Smooth muscle cell (in vitro differentiated cells): ENCODE data around the gene STYK1. TPM values are rescaled to one million over a fixed set of nuclear protein-coding genes. Genes with fewer than 3 reads are reported as not detected.

Experiments
- DNase-seq: peaks from one replicate; lab custom pipeline; 2025; ENCODE audit not compliant: unreplicated experiment; lab: John Stamatoyannopoulos, UW
- H2AFZ ChIP-seq: fragments of 200-600 bp; sonication (generic); 2 replicates; pipeline ENCODE4 v1.6.0; 2016; ENCODE audit warnings: antibody characterized with exemption, low read depth, mild to moderate bottlenecking
- H3F3A ChIP-seq: fragments of 200-600 bp; sonication (generic); 2 replicates; pipeline ENCODE4 v1.6.0; 2017; ENCODE audit warnings: antibody characterized with exemption, low read depth
- H3K27ac ChIP-seq: fragments of 200-600 bp; sonication (generic); 2 replicates; pipeline ENCODE4 v1.5.1; 2016; ENCODE audit warnings: low read depth, mild to moderate bottlenecking
- H3K27me3 ChIP-seq: fragments of 200-600 bp; sonication (generic); 2 replicates; pipeline ENCODE4 v1.6.1; 2016; ENCODE audit warnings: low read depth, mild to moderate bottlenecking
- H3K36me3 ChIP-seq: fragments of 200-600 bp; sonication (generic); 2 replicates; pipeline ENCODE4 v1.5.1; 2016; ENCODE audit warnings: low read depth
- H3K4me1 ChIP-seq: fragments of 200-600 bp; sonication (generic); 2 replicates; pipeline ENCODE4 v1.5.1; 2016; ENCODE audit warnings: low read depth
- H3K4me2 ChIP-seq: fragments of 200-600 bp; sonication (generic); 2 replicates; pipeline ENCODE4 v1.6.0; 2016; ENCODE audit warnings: mild to moderate bottlenecking
- H3K4me3 ChIP-seq: fragments of 200-600 bp; sonication (generic); 2 replicates; pipeline ENCODE4 v1.5.1; 2016; ENCODE audit warnings: mild to moderate bottlenecking
- H3K79me2 ChIP-seq: fragments of 200-600 bp; sonication (generic); 2 replicates; pipeline ENCODE4 v1.6.0; 2016; ENCODE audit warnings: low read depth, mild to moderate bottlenecking
- H3K9ac ChIP-seq: fragments of 200-600 bp; sonication (generic); 2 replicates; pipeline ENCODE4 v1.6.0; 2016; ENCODE audit warnings: low read depth
- H3K9me3 ChIP-seq: fragments of 200-600 bp; sonication (generic); replicated peaks from 2 replicates; pipeline ENCODE4 v1.5.1; 2016; ENCODE audit warnings: low read depth
- H4K20me1 ChIP-seq: fragments of 200-600 bp; sonication (generic); 2 replicates; pipeline ENCODE4 v1.6.0; 2016; ENCODE audit warnings: low read depth
- CTCF ChIP-seq: fragments of 200-600 bp; sonication (generic); IDR thresholded peaks from 2 replicates; pipeline ENCODE4 v1.5.1; 2017; ENCODE audit warnings: borderline replicate concordance, mild to moderate bottlenecking, antibody characterized with exemption; ENCODE audit not compliant: insufficient read depth, poor library complexity, severe bottlenecking
- WGBS: methylation state at CpG from one replicate; pipeline ENCODE4 v1.1.7; 2016; ENCODE audit warnings: low lambda C conversion rate; 5-methylcytosine and 5-hydroxymethylcytosine counted together
- polyA plus RNA-seq: library from polyadenylated mRNA; unstranded; fragments of >200 nt; fragmentation: Nextera tagmentation; extraction: Ambion mirVana; gene quantifications from 2 replicates; pipeline ENCODE4 v1.2.1, GENCODE V29; 2016
- total RNA-seq: library from RNA; depleted of rRNA; stranded (reverse); fragments of >200 nt; gene quantifications from 2 replicates; pipeline ENCODE4 v1.2.3, GENCODE V29; 2014

STYK1 gene
- total and polyA plus RNA-seq, 2 experiments from 2014 or later: 0.24 to 1.2 TPM

GRCh38 chr12:10634427-10634826, 39.4 kb downstream of the STYK1 start:
- Histone ChIP-seq H3K4me3 (no peak overlapping the region), H3K4me1 (no peaks in the 10 kb centered on the region), H3K9me3 (no peaks in the 10 kb centered on the region), H3K27ac (peak overlapping the region; percentile 79), H3K4me2 (peak overlapping the region; percentile 47), H3K9ac (peak overlapping the region; percentile 10), H2AFZ (no peak overlapping the region), H4K20me1 (no peaks in the 10 kb centered on the region), H3F3A (no peaks in the 10 kb centered on the region), H3K79me2 (no peaks in the 10 kb centered on the region), H3K36me3 (no peaks in the 10 kb centered on the region), H3K27me3 (no peaks in the 10 kb centered on the region)
- WGBS: 25% methylated on average over 5 of the region's 5 CpGs
- no peak for DNase-seq
- TF ChIP-seq CTCF: no peak

DNA sequence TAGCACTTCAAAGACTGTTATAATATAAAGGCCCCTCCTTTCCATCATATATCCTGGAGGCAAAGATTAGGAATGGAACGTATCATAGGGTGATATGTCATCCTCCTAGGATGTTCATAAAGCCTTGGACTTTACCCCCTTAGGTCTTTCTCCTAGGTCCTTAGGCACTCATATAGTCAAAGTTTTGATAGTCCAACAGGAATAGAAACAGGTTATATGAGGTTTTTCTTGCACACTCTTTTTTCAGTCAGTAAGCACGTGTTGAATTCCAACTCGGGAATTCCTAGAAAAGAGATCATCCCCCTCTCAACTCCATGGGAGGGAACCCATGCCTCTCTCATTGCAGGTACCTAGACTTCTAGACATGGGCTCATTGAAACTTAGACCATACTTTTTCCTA, 40.3 kb downstream of the STYK1 start:
- H3K27ac ChIP-seq: peak overlapping the region; percentile 79
- no peak overlapping the region for H3K4me3 ChIP-seq
- H4K20me1 ChIP-seq: no peaks in the 10 kb centered on the region
- no peak overlapping the region for H3K4me2 ChIP-seq
- H3K79me2 ChIP-seq: no peaks in the 10 kb centered on the region
- no peak overlapping the region for H3K9ac ChIP-seq
- no peaks in the 10 kb centered on the region for H3K27me3 ChIP-seq
- H3K4me1 ChIP-seq: no peaks in the 10 kb centered on the region
- TF ChIP-seq CTCF: no peak
- no peak for DNase-seq
- 73% methylated on average over 3 of the region's 3 CpGs for WGBS
- no peak overlapping the region for H2AFZ ChIP-seq
- H3K9me3 ChIP-seq: no peaks in the 10 kb centered on the region
- no peaks in the 10 kb centered on the region for H3F3A ChIP-seq
- H3K36me3 ChIP-seq: no peaks in the 10 kb centered on the region

DNA sequence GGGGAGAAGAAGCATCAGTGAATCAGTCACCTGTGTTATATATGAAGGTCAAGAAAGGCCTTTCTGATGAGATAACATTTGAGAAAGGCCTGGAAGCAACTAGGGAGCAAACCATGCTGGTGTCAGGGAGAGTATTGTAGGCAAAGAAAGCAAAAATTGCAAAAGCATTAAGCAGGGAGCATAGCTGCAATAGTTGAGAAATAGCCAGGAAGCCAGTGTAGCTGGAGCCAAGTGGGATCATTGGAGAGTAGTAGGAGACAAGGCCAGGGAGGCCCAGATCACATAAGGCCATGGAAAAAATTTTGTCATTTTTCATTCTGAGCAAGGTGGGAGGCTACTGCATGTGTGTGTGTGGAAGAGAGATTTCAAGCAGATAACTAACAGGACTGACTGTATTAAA, 41.6 kb downstream of the STYK1 start:
- Histone ChIP-seq H3K36me3 (no peaks in the 10 kb centered on the region), H3K27ac (no peak overlapping the region), H3K4me1 (no peaks in the 10 kb centered on the region), H3K27me3 (no peaks in the 10 kb centered on the region), H3K9me3 (no peaks in the 10 kb centered on the region), H4K20me1 (no peaks in the 10 kb centered on the region), H3K79me2 (no peaks in the 10 kb centered on the region), H3F3A (no peaks in the 10 kb centered on the region), H2AFZ (no peak overlapping the region), H3K4me2 (no peak overlapping the region), H3K9ac (no peak overlapping the region), H3K4me3 (no peak overlapping the region)
- no peak for DNase-seq
- TF ChIP-seq CTCF: no peak

GRCh38 chr12:10624605-10625004, 49.2 kb downstream of the STYK1 start:
- no peak overlapping the region for H3K4me2 ChIP-seq
- no peaks in the 10 kb centered on the region for H3K4me1 ChIP-seq
- no peaks in the 10 kb centered on the region for H3K27me3 ChIP-seq
- no peaks in the 10 kb centered on the region for H4K20me1 ChIP-seq
- H3K36me3 ChIP-seq: no peaks in the 10 kb centered on the region
- no peak overlapping the region for H3K4me3 ChIP-seq
- no peak overlapping the region for H3K9ac ChIP-seq
- no peak overlapping the region for H3K27ac ChIP-seq
- WGBS: 81% methylated on average over 3 of the region's 3 CpGs
- no peaks in the 10 kb centered on the region for H3F3A ChIP-seq
- H3K9me3 ChIP-seq: no peaks in the 10 kb centered on the region
- no peak for DNase-seq
- H2AFZ ChIP-seq: no peak overlapping the region
- no peaks in the 10 kb centered on the region for H3K79me2 ChIP-seq
- no peak for TF ChIP-seq CTCF
